Tibial nerve (tissue), 4 donors: ENCODE data around the gene PRMT2. TPM values are rescaled to one million over a fixed set of nuclear protein-coding genes. Genes with fewer than 3 reads are reported as not detected.

Experiments
- DNase-seq, 2 donors: peaks; one replicate each; pipeline ENCODE4 v3.0.0-alpha.2; 2019; ENCODE audit warnings: low spot score in 2 of 2
- H3K27ac ChIP-seq, 4 donors: fragments of 200-600 bp; sonication (generic) in 3 of 4; one replicate each; pipeline ENCODE4 v1.5.1; 2017 to 2019; ENCODE audit warnings: mild to moderate bottlenecking in 1 of 4
- H3K27me3 ChIP-seq, 2 donors: fragments of 200-600 bp; sonication (generic) in 1 of 2; one replicate each; pipeline versions ENCODE4 v1.5.1 to v1.6.0; 2017 to 2019
- H3K36me3 ChIP-seq, 3 donors: fragments of 200-600 bp; sonication (generic); one replicate each; pipeline ENCODE4 v1.5.1; 2018 to 2019
- H3K4me1 ChIP-seq, 4 donors: fragments of 200-600 bp; sonication (generic) in 3 of 4; one replicate each; pipeline ENCODE4 v1.5.1; 2017 to 2019
- H3K4me3 ChIP-seq, 4 donors: fragments of 200-600 bp; sonication (generic) in 3 of 4; one replicate each; pipeline ENCODE4 v1.5.1; 2017 to 2019; ENCODE audit warnings: mild to moderate bottlenecking in 1 of 4, moderate library complexity in 1 of 4
- H3K9me3 ChIP-seq, 4 donors: fragments of 200-600 bp; sonication (generic) in 3 of 4; one replicate each; pipeline ENCODE4 v1.5.1; 2017 to 2019
- CTCF ChIP-seq, 5 experiments: fragments of 200-600 bp in 3 of 5; fragments of 450-650 bp in 2 of 5; sonication (generic) in 3 of 5; IDR thresholded peaks; one replicate each; pipeline ENCODE4 v1.5.1; 2016 to 2019; ENCODE audit warnings: antibody characterized with exemption in 5 of 5, mild to moderate bottlenecking in 3 of 5, moderate library complexity in 2 of 5
- EP300 ChIP-seq, 2 donors: sonication (generic); formaldehyde crosslinking; IDR thresholded peaks; one replicate each; pipeline ENCODE4 v1.6.1; 2017; ENCODE audit warnings: antibody characterized with exemption in 2 of 2, mild to moderate bottlenecking in 1 of 2
- POLR2A ChIP-seq, 2 donors: fragments of 450-650 bp; IDR thresholded peaks; one replicate each; pipeline ENCODE4 v1.6.1; 2017; ENCODE audit warnings: antibody characterized with exemption in 2 of 2, mild to moderate bottlenecking in 2 of 2, moderate library complexity in 2 of 2
- WGBS, 2 donors: methylation state at CpG; one replicate each; pipeline ENCODE4 v1.1.5; 2018; 5-methylcytosine and 5-hydroxymethylcytosine counted together
- total RNA-seq, 4 donors: library from RNA; depleted of rRNA; stranded (reverse); fragments of >200 nt; gene quantifications; one replicate each; pipeline ENCODE4 v1.1.0, GENCODE V29; 2016

Gene PRMT2
- total RNA-seq, 4 donors from 2014 or later: 104 to 132 (median 115) TPM

DNA sequence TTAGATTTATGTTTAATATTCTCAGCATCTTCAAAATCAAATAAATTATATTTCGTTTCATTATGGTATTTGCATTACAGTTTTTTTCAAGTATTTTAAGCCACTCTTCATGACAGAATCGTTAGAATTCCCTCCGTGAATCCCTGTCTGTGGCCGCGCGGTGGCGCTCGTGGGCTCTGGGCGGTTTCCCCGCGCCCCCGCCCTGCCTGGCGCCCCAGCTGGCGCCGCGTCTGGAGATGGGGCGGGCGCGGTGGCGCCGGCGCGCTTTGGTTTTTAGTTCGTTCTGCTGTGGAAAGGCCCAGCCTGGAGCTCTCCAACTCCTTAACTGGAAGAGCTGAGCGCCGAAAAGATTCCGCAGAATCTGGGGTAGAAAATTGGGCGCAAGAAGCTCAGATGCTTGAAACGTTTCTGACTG, 25.7 kb downstream of the PRMT2 start:
- H3K27ac ChIP-seq: peak overlapping the region; percentile 11 to 86 (median 44)
- 25 to 29% methylated on average over 29 of the region's 29 CpGs for WGBS, 2 donors
- peak overlapping the region; percentile 6 to 46 (median 24) for H3K4me3 ChIP-seq
- peaks cover 0 to 5% (median 1%) of the 10 kb centered on the region in 4 donors for H3K4me1 ChIP-seq
- peaks cover 0 to 90% (median 0%) of the 10 kb centered on the region in 3 donors for H3K36me3 ChIP-seq
- TF ChIP-seq CTCF (IDR thresholded peaks at IDR 0.05): peak; percentile 75 to 91 (median 78)
- TF ChIP-seq POLR2A (IDR thresholded peaks at IDR 0.05): no peak
- no peak for TF ChIP-seq EP300 (IDR thresholded peaks at IDR 0.05)
- no peaks in the 10 kb centered on the region for H3K27me3 ChIP-seq
- H3K9me3 ChIP-seq: peaks cover 0 to 3% (median 0%) of the 10 kb centered on the region in 4 donors
- DNase-seq: peak; percentile 23 to 43

- Histone ChIP-seq H3K4me1 (peaks cover 0 to 9% (median 1%) of the 10 kb centered on the region in 4 donors), H3K9me3 (no peaks in the 10 kb centered on the region), H3K4me3 (peak overlapping the region; percentile 6 to 46 (median 24)), H3K27ac (peak overlapping the region; percentile 11 to 86 (median 44)), H3K36me3 (peaks cover 0 to 85% (median 0%) of the 10 kb centered on the region in 3 donors), H3K27me3 (no peaks in the 10 kb centered on the region)
- no peak for DNase-seq
- no peak for TF ChIP-seq CTCF (IDR thresholded peaks at IDR 0.05)
- no peak for TF ChIP-seq EP300 (IDR thresholded peaks at IDR 0.05)
- TF ChIP-seq POLR2A (IDR thresholded peaks at IDR 0.05): no peak
- 63 to 73% methylated on average over 30 to 43 of the region's 61 CpGs for WGBS, 2 donors
These were observed 26.3 kb downstream of the PRMT2 start for GRCh38 chr21:46661642-46662366.

DNA sequence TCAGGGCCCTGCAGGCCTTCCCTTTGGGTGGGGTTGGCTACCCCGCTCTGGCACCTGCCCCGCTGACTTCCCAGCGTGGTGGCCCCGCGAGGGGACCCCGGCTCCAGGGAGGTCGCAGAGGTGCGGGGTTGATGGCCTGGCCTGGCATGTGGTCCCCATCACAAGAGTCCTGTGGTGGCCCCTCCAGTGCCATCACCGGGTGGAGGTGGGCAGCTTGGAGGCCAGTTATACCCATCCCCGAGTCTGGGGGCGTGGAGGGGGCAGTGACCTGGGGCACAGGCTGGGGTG, 26.8 kb downstream of the PRMT2 start:
- Histone ChIP-seq H3K27me3 (no peaks in the 10 kb centered on the region), H3K4me3 (peak overlapping the region in 2 of 4 donors; percentile 13 to 46), H3K4me1 (peaks cover 0 to 14% (median 6%) of the 10 kb centered on the region in 4 donors), H3K9me3 (no peaks in the 10 kb centered on the region), H3K36me3 (peaks cover 0 to 80% (median 0%) of the 10 kb centered on the region in 3 donors), H3K27ac (peak overlapping the region in 1 of 4 donors; percentile 50)
- no peak for DNase-seq
- 77 to 78% methylated on average over 3 to 11 of the region's 11 CpGs for WGBS, 2 donors
- TF ChIP-seq POLR2A (IDR thresholded peaks at IDR 0.05) (no peak), EP300 (IDR thresholded peaks at IDR 0.05) (no peak), CTCF (IDR thresholded peaks at IDR 0.05) (no peak)

- Histone ChIP-seq H3K4me1 (peaks cover 0 to 20% (median 12%) of the 10 kb centered on the region in 4 donors), H3K27me3 (no peaks in the 10 kb centered on the region), H3K36me3 (peaks cover 0 to 74% (median 0%) of the 10 kb centered on the region in 3 donors), H3K27ac (no peak overlapping the region), H3K4me3 (peak overlapping the region in 1 of 4 donors; percentile 46), H3K9me3 (no peaks in the 10 kb centered on the region)
- no peak for TF ChIP-seq CTCF (IDR thresholded peaks at IDR 0.05)
- no peak for TF ChIP-seq POLR2A (IDR thresholded peaks at IDR 0.05)
- TF ChIP-seq EP300 (IDR thresholded peaks at IDR 0.05): no peak
- WGBS, 2 donors: 58 to 71% methylated on average over 10 to 18 of the region's 21 CpGs
- DNase-seq: no peak
These were observed 27.5 kb downstream of the PRMT2 start for GRCh38 chr21:46662765-46663500.

DNA sequence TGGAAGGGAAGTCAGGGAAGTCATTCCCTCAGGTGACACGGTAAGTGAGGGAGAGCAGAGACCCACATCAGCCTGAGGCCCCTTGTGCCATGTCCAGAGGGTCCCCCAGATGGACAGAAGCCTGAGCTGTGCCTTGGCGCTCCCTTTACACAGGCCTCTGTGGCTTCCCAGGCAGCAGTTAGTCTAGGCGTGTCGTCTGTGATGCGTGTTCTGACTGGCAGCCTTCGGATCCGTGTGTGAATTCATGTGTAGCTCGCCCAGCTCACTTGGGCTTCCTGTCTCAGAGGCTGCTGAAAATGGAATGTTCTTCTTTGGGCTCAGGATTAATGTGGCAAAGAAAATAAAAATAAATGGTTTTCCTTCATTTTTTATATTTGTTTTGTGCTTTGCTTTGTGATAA, 28.3 kb downstream of the PRMT2 start:
- H3K4me3 ChIP-seq: no peak overlapping the region
- DNase-seq: no peak
- H3K9me3 ChIP-seq: no peaks in the 10 kb centered on the region
- H3K27me3 ChIP-seq: no peaks in the 10 kb centered on the region
- peaks cover 0 to 66% (median 0%) of the 10 kb centered on the region in 3 donors for H3K36me3 ChIP-seq
- TF ChIP-seq CTCF (IDR thresholded peaks at IDR 0.05) (no peak), POLR2A (IDR thresholded peaks at IDR 0.05) (no peak), EP300 (IDR thresholded peaks at IDR 0.05) (no peak)
- H3K4me1 ChIP-seq: peaks cover 0 to 26% (median 13%) of the 10 kb centered on the region in 4 donors
- no peak overlapping the region for H3K27ac ChIP-seq
- WGBS, 2 donors: 76 to 82% methylated on average over 8 of the region's 8 CpGs
